HCT116 (cell line): ENCODE results near the gene CORO2B.

Experiments
- CBX3 ChIP-seq: IDR thresholded peaks from 2 replicates; pipeline ENCODE4 v1.6.1; 2012; ENCODE audit warnings: low read depth
- CTCF ChIP-seq, 3 experiments: fragments of 200-600 bp in 1 of 3; sonication (generic) in 1 of 3; IDR thresholded peaks in 2 of 3; conservative IDR thresholded peaks in 1 of 3; 2 replicates each; pipeline ENCODE4 v1.5.1; 2012 to 2017; ENCODE audit warnings: low read depth in 2 of 3, low read length in 2 of 3, antibody characterized with exemption in 1 of 3, borderline replicate concordance in 1 of 3, control low read depth in 1 of 3, mild to moderate bottlenecking in 1 of 3, mixed read lengths in 1 of 3, mixed run types in 1 of 3, moderate library complexity in 1 of 3; ENCODE audit not compliant: insufficient read depth in 1 of 3
- EZH2 ChIP-seq: fragments of 200-600 bp; sonication (generic); IDR thresholded peaks from 2 replicates; pipeline ENCODE4 v1.6.1; 2017; ENCODE audit warnings: antibody characterized with exemption, mixed run types
- FOSL1 ChIP-seq: IDR thresholded peaks from 2 replicates; pipeline ENCODE4 v1.6.1; 2012; ENCODE audit warnings: low read depth
- POLR2A ChIP-seq: IDR thresholded peaks from 2 replicates; pipeline ENCODE4 v1.7.0; 2011; ENCODE audit warnings: borderline replicate concordance; ENCODE audit not compliant: insufficient read depth, insufficient read length; ENCODE audit errors: extremely low read depth
- REST ChIP-seq: IDR thresholded peaks from 2 replicates; pipeline ENCODE4 v1.6.1; 2012; ENCODE audit warnings: low read depth
- YY1 ChIP-seq: IDR thresholded peaks from 2 replicates; pipeline ENCODE4 v1.6.1; 2011; ENCODE audit warnings: low read length, low read depth, moderate library complexity, mild to moderate bottlenecking; ENCODE audit not compliant: insufficient replicate concordance; ENCODE audit errors: extremely low read depth
- ZFX ChIP-seq: fragments of 450-650 bp; IDR thresholded peaks from 2 replicates; pipeline ENCODE4 v1.6.1; 2017
- ZNF274 ChIP-seq: fragments of 200-500 bp; sonication (Bioruptor generic); IDR thresholded peaks from 2 replicates; pipeline ENCODE4 v1.6.1; 2014; ENCODE audit warnings: mild to moderate bottlenecking, low read depth, low read length, inconsistent platforms

- TF ChIP-seq ZFX = no peak
- no peak for TF ChIP-seq POLR2A
- no peak for TF ChIP-seq REST
- no peak for TF ChIP-seq CTCF (IDR thresholded peaks at IDR 0.05 in 2 of 3, conservative IDR thresholded peaks at IDR 0.05 in 1 of 3; ENCODE audit: borderline replicate concordance in 1 of 3, insufficient read depth in 1 of 3, low read depth in 2 of 3, low read length in 2 of 3)
- no peak for TF ChIP-seq YY1
- no peak for TF ChIP-seq CBX3
- TF ChIP-seq EZH2 = no peak
- no peak for TF ChIP-seq FOSL1
- no peak for TF ChIP-seq ZNF274
Measured at GRCh38 chr15:68616397-68616796, 37.6 kb downstream of the CORO2B start.
